ENCODE data around the gene ELAVL1.
"Not testable (repeated sequence)": the region's sequence is repeated elsewhere in the genome, so short reads cannot be mapped to it uniquely, and the experiment has no call there.

The ELAVL1 gene

DNA sequence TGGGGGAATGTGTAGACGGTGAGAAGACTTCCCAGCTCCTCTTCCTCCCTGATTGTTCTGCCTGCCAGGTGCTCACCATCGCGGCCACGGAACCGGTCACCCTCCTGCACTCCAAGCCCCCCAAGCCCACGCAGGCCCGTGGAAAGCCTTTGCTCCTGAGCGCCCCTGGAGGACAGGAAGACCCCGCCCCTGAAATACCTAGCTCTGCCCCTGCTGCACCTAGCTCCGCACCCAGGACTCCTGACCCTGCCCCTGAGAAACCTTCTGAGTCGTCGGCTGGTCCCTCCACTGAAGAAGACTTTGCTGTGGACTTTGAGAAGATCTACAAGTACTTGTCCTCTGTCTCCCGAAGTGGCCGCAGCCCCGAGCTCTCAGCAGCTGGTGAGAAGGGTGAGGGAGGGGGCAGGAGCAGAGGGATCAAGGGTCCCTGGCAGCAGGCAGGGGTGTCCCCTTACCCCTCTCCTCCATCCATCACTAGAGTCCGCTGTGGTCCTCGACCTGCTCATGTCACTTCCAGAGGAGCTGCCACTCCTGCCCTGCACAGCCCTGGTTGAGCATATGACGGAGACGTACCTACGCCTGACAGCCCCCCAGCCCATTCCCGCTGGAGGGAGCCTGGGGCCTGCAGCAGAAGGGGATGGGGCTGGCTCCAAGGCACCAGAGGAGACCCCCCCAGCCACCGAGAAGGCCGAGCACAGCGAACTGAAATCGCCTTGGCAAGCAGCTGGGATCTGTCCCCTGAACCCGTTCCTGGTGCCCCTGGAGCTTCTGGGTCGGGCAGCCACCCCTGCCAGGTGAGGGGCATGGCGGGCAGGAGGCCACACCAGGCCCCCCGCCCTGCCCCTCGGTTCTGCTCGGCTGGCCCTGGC is 83.2 kb downstream of the ELAVL1 start:
- DNase-seq (ENCODE audit: low spot score), result no peak

DNA sequence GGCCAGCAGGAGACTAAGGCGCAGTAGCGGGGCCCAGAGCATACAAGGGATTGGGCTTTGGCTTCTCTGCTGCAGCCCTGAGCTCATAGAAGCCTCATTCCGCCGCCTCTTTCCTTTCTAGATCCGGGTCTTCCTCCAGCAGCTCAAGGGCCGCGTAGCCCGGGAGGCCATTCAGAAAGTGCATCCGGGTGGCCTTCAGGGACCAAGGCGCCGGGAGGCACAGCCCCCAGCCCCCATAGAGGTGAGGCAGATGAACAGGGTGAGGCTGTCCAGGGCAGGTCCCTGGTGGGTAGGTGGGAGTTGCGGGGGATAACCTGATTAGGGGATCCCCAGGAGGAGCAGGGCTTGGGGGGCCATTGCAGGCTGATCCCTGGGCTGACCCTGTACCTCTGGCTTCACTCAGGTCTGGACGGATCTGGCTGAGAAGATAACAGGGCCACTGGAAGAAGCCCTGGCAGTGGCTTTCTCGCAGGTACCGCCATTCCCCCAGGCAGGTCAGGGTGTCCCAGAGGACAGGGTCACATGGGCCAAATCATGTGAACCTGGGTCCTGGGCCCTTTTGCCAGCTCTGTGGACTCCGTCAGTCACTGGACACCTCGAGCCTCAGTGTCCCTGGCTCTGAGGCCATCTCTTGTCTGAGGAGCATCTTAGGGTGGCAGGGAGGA is 84.0 kb downstream of the ELAVL1 start:
- DNase-seq (ENCODE audit: low spot score), result no peak

DNA sequence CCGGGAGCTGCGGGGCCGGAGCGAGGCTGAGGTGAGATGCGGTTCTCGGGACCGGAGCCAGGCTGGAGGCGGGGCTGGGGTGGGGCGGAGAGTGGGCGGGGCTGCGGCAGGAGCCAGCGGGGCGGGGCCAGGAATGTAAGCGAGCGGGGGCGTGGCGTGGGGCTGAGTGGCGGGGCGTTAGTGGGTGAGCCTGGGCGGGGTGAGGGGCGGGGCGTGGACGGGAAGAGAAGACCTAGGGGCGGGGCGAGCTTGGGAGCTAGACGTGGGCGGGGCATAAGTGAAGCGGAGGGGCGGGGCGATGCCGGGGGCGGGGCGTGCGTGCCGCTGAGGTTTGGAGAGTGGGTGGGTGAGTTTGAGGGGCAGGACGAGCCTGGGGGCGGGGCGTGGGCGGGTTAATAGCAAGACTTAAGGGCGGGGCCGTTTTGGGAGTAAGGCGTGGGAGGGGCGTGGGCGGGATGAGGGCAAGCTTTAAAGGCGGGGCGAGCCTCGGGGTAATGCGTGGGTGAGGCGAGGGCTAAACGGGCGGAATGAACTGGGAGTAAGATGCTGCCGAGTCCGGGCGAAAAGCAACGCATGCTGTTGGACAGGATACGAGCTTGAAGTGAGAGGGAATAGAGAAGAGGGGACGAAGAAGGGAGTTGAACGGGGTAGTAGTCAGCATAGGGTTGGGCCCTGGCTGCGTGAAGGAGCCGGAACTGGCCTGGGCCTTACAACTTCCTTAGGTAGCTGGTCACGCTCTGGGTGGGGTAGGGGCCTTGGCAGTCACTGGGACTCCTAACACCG is 84.7 kb downstream of the ELAVL1 start:
- DNase-seq (ENCODE audit: low spot score), result peak; percentile 98

DNA sequence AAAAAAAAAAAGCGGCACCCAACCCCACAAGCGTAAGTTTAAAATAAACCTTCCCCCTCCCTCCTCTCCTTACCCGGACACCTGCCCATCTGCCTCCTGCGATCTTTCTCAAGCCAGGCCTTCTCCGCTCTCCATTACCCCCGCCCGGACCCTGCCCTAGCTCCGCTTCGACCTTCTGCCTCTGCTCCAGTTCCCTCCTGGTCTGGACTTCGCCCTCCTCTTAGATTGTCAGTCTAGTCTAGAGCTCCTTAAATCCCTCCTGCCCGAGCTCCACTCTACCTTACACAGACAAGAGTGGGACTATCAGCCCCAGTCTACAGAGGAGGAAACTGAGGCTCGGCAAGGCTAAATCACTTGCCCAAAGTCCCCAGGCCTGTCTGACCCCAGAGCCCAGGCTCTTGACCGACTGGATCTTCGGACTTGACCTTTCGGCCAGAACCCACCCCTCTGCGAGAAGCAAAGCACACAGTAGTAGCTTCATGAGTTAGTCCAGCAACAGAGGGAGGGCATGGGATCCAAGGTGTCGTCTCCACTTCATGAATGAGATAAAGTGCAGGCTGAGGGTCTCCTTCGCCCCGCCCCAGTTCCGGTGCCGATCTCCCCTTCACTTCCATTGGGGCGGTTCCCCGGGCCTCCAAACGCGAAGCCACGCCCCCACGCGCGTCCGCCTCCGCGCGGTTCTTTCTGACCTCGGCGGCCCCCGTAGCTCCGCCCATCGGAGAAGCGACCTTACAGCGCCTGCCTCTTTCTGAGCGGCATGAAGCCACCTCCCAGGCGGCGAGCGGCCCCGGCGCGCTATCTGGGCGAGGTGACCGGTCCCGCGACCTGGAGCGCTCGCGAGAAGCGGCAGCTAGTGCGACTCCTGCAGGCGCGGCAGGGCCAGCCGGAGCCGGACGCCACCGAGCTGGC is 85.6 kb downstream of the ELAVL1 start, which contains the start of gene SNAPC2:
SNAPC2 (plus strand) TSS at position 729 of the 909 bp plus-strand sequence; CDS start at position 758, 29 bp downstream.
- DNase-seq (ENCODE audit: low spot score), result peak; percentile 94

DNA sequence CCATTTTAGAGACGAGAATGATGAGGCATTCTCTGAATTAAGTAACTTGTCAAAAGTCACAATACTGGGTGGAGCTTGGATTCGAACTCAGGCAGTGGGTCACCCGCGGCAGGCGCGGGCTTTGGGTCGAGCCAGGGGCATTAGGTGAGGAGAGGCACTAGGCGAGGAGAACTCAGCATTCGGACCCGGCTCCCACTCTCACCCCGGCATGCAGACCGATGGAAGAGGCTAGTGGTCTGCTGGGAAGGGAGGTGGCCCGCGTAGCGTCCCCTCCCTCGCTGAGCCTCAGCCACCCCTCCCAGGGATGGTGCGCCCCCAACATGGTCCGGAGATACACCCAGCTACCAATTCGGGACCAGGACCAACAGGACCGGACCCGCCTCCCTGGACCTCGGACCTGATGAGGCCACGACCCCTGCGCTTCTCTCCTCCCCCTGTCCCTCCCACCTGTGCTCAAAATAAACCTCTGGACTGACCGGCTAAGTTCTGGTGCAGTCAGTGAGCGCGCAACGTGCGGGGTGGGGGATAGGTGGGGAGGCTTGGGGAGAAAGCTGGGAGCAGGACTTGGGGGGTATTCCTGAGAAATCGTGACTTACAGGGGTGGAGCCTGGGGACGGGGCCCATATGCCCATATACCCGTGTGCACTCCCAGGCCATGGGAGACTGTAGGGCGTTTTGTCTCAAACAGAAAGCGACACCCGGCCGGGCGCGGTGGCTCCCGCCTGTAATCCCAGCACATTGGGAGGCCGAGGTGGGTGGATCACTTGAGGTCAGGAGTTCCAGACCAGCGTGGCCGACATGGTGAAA is 86.6 kb downstream of the ELAVL1 start:
- no peak for DNase-seq (ENCODE audit: low spot score)

DNA sequence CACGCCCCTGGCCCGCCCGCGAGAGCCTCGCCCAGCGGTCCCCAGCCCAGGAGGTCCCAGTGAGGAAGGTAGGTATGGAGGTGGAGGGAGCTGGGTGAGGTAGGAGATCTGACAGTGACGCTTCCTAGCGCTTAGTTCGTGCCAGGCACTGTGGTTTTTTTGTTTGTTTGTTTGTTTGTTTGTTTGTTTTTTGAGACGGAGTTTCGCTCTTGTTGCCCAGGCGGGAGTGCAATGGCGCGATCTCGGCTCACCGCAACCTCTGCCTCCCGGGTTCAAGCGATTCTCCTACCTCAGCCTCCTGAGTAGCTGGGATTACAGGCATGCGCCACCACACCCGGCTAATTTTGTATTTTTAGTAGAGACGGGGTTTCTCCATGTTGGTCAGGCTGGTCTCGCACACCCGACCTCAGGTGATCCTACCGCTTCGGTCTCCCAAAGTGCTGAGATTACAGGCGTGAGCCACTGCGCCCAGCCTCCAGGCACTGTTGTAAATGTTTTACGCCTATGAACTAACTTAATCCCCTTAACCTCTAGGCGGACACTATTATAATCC is 87.3 kb downstream of the ELAVL1 start:
- not testable (repeated sequence) for DNase-seq (ENCODE audit: low spot score)

DNA sequence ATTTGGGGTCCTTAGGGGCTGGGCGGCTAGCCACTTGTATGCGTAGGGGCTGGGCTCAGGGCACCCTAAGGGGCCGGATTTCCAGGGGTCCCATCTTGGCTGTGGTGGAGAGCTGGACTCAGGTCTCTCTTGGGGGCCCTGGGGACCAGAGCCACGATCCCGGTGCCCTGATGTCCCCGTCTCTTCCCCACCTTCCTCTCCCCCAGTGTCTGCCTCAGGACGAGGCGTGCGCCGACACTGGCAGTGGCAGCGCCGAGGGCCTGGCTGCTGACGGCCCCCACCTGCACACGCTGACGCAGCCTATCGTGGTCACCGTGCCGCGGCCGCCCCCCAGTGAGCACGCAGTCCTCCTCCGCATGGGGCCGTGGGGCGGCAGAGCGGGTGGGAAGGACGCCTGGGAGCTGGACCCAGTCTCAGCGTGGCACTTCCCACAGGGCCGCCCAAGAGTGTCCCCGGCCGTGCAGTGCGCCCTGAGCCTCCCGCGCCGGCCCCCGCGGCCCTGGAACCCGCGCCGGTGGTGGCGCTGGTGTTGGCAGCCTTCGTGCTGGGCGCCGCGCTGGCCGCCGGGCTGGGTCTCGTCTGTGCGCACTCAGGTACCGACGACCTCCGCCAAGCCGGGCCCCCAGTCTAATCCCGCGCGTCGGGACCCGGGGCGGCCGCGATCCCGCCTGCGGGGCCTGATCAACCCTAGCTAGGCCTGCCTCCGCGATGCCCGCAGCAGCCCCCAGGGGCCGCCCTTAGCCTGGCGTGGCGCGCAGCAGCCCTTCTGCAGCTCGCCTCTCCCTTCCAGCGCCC is 88.0 kb downstream of the ELAVL1 start:
- peak; percentile 70 for DNase-seq (ENCODE audit: low spot score)

DNA sequence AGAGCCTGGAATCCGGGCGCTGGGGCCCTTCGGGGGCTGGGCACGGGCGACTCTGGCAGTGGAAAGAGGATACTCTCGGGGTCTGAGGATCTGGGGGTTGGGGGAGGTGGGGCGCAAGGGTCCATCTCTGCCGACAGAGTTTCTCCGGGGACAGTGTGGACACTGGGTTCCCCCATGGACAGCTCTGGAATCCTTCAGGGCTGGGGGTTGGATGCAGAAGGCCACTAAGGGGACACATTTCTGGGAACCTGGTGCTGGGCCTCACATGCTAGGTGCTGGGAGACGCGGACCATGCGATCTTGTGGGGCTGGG is 88.5 kb downstream of the ELAVL1 start:
- DNase-seq (ENCODE audit: low spot score), result no peak

DNA sequence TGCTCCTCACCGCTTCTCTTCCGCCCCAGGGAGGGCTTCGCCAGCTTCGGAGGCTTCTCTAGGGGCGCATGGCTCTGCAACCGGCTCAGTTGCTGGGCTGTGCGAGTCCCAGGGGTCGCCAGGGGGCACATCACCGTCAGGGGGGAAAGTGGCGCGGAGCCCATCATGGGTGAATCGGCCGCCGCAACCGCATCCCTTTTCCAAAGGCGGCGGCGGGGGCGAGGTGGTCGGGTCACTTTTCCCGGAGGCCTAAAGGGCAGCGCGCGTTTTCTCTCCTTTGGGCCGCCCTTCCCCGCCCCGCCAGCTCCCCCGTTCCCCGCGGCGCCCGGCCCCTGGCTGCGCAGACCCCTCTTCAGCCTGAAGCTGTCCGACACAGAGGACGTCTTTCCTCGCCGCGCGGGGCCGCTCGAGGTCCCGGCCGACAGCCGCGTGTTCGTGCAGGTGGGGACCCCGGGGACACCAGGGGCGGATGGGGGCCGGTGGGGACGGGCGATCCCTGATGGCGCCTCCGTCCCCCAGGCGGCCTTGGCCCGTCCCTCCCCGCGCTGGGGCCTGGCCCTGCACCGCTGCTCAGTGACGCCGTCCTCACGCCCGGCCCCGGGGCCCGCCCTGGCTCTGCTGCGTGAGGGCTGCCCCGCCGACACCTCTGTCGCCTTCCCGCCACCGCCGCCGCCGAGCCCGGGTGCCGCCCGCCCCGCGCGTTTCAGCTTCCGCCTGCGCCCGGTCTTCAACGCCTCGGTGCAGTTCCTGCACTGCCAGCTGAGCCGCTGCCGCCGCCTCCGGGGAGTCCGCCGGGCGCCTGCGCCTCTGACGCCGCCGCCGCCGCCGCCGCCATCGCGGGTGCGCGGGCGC is 89.1 kb downstream of the ELAVL1 start:
- DNase-seq (ENCODE audit: low spot score), result peak; percentile 15

DNA sequence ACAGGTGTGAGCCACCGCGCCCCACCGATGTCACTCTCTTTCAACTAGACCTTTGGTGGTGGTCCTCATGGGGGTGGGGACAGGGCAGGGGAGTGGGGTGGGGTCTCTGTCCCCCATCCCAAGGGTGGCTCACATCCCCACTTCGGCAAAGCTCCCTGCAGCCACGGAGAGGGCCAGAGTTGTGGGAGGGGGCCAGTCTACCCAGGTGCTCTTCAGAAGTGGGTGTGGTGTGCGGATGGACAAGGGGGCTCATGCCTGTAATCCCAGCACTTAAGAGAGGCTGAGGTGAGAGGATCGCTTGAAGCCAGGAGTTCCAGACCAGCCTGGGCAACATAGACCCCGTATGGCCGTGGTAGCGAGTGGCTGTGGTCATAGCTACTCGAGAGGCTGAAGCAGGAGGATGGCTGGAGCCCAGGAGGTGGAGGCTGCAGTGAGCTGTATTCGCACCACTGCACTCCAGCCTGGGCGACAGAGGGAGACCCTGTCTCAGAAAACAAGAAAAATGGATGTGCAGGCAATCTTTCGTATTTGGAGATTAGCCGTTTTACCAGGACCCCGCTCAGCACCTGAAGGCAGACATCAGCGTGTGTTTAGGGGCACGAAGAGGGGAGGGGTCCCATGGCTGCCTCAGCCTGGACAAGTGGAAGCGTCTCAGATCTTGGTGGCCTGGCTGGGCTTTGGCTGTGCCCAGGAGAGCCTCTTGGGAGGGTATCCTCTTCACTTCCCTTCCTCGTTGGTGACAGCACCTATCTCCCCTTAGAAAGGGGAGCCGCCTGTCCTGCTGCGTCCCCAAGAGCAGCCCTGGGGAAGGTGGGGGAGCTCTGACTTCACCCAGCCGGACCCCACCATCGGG is 90.0 kb downstream of the ELAVL1 start:
- DNase-seq (ENCODE audit: low spot score), result no peak

DNA sequence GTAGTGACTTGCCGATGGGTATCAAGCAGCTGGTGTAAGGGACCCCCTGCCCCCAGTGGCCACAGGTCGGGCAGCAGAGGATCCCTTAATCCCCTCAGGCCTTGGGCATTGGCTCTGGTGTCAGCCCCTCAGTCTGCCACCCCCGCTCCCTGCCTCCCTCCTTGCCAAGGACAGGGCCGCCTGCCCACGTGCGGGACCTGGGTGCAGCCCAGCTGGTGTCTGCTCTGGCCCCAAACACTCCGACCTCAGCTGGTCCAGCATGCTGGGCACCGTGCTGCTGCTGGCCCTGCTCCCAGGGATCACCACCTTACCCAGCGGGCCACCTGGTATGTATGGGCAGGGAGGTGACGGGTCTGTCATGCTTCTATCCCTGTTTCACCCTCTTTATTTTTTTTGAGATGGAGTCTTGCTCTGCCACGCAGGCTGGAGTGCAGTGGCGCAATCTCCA is 90.8 kb downstream of the ELAVL1 start, which contains the start of gene TGFBR3L:
TGFBR3L (plus strand) TSS at position 233 of the 448 bp plus-strand sequence.
- no peak for DNase-seq (ENCODE audit: low spot score)

DNA sequence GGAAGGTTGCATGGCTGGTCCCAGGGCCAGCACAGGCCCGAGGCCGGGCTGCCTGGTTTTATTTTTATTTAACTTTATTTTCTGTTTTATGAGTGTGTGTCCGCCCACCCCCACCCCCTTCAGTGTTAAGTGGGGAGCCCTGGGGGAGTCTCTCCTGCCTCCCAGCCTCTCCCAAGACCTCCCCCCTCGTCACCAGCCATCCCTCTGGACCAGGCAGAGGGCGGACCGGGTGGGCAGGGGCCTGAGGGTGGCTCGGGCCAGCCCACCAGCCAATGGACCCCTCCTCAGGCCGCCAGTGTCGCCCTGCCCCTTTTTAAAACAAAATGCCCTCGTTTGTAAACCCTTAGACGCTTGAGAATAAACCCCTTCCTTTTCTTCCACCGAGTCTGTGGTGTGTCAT is 91.3 kb downstream of the ELAVL1 start:
- DNase-seq (ENCODE audit: low spot score), result no peak

DNA sequence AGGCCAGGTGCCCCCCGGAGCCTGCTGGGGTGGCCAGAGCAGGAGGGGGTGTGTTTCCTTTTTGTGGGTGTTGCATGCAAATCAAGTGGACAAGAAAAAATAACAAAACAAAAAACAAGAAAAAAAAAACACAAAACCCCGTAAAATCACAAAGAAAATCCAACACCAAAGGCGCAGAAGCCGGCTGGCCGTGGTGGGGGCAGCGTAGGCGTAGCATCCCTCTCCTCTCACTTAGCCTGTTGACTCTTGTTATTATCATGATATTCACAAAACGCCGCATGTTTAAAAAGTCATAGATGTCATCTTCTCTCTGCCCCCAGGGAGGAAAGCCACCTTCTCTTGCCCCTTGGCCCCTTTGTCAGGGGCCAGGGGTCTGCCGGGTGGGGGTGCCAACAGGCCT is 91.8 kb downstream of the ELAVL1 start:
- DNase-seq (ENCODE audit: low spot score), result no peak

DNA sequence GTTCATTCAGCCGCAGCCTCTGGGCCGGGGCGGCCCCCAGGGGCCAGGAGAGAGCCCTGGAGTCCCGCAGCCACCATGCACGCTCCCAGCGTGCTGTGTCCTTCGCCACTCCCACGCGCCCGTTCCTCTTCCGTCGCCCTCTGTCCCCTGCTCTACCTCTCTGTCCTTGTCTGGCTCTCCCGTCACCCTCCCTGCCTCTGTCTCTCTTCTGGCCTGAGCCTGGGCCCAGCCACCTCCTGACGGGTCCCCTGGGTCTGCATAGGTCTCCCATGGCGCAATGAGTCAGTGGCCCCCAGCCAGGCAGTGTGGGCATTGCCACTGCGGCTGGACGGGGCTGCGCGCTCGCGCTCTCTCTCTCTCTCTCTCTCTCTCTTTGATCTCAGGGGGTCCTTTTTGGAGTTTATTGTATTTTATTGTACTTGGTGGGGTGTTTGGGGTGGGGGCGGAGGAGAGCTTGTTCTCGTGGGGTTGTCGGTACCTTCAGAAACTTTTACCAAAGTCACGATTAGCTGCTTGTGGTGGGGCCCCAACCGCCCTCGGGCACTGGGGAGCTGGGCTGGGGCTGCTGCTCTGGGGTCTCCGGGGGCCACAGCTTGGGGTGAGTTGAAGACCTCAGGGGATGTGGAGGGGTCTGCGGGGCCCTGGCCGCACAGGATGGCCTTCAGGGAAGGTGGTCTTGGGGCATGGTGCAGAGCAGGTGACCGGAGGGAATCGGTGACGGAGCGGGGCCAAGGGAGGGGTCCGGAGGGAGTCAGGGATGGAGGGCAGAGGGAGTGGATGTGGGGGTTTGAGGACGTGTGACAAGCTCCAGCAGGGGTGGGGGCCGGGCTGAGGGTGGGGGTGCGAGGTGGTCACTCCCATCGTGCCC is 92.5 kb downstream of the ELAVL1 start:
- DNase-seq (ENCODE audit: low spot score), result no peak

DNA sequence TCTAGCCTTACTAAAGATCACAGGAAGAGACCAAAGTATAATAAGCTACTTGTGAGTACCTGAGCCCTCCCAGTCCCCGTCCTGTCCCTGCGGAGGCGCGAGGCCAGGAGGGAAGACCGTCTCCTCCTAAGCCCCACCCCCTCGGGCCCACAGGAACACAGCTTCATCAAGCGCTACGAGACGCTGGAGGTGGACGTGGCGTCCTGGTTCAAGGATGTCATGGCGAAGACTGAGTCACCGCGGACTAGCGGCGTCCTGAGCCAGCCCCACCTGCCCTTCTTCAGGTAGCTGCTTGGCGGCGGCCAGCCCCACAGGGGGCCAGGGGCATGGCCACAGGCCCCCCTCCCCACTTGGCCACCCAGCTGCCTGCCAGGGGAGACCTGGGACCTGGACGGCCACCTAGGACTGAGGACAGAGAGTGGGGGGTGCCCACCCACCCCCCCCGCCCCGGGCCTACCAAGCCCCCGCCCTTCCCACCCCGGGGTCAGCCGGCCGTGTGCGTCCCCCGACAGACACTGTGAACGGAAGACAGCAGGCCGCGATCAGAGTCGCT is 93.2 kb downstream of the ELAVL1 start:
- DNase-seq (ENCODE audit: low spot score), result no peak

DNA sequence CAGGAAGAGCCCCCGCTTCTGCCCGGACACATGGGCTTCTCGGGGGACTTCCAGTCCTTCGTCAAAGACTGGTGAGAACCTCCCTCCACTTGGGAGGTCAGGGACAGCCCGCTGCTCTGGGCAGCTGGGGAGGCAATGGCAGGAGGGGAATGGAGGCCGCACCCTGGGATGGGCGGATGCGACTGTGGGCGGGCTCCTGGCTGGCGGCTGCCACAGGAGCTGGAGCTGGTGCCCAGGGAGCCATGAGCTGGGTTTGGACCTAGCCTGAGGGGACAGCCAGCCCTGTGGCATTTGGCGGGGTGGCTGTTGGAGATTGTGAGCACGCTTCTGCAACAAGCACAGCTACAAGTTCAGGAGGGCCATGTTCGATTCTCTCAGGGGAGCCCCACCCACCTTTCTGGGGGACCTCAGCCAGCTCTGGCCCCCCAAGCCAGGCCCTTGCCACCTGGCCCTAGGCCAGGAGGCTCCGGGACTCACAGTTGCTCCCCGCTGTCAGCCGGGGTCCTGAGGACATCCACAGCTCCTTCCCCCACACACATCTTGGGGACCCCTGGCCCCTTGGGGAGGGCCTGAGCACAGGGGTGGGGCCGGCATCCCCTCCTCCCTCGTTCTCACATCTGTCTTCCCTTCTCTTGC is 93.8 kb downstream of the ELAVL1 start:
- DNase-seq (ENCODE audit: low spot score), result no peak

All from AG08395 (cell line).